Lower lobe of right lung (tissue), 2 donors: ENCODE results near the gene TCF7L1. TPM values are rescaled to one million over a fixed set of nuclear protein-coding genes. Genes with fewer than 3 reads are reported as not detected.
A peak's percentile ranks its signal among the peaks of the same experiment; 100 is the strongest.

Source experiments
- ATAC-seq, 2 donors: fragments of 200-7000 bp; cut with Tn5 transposase; one replicate each; pipeline ENCODE4 v1.9.1; 2020 to 2022; ENCODE audit warnings: mild to moderate bottlenecking in 2 of 2, moderate library complexity in 2 of 2
- DNase-seq: peaks from one replicate; pipeline ENCODE4 v3.0.0-alpha.2; 2020
- H3K27ac ChIP-seq: fragments of 200-600 bp; one replicate; pipeline ENCODE4 v1.8.0; 2022
- H3K27me3 ChIP-seq: fragments of 200-600 bp; one replicate; pipeline ENCODE4 v1.8.0; 2022; ENCODE audit warnings: low read depth
- H3K36me3 ChIP-seq: fragments of 200-600 bp; one replicate; pipeline ENCODE4 v1.8.0; 2022; ENCODE audit warnings: mild to moderate bottlenecking
- H3K4me1 ChIP-seq: fragments of 200-600 bp; one replicate; pipeline ENCODE4 v1.8.0; 2022
- H3K4me3 ChIP-seq: fragments of 200-600 bp; one replicate; pipeline ENCODE4 v1.8.0; 2022; ENCODE audit warnings: mild to moderate bottlenecking
- H3K9me3 ChIP-seq: fragments of 200-600 bp; one replicate; pipeline ENCODE4 v1.8.0; 2022
- CTCF ChIP-seq: fragments of 200-600 bp; IDR thresholded peaks from one replicate; pipeline ENCODE4 v1.8.0; 2022; ENCODE audit warnings: antibody characterized with exemption, mild to moderate bottlenecking
- intact Hi-C: fragments of 100-400 bp; cut with DNase I; formaldehyde crosslinking; loops from one replicate; pipeline ENCODE4 v1.11.0; 2022
- total RNA-seq: library from RNA; stranded (reverse); fragmentation: NEBNext Ultra II Directional; extraction: Animal tissue kit (Norgen Biotek cat#: 25700); gene quantifications from one replicate; pipeline ENCODE4 v1.2.1, GENCODE V29; 2021
- donor health status: DM: no; HTN: yes; CAD: no; lungs with severe emphysema.

Gene TCF7L1
- total RNA-seq, 1 donor from 2014 or later: 17.1 TPM

GRCh38 chr2:85246348-85246747 is 113.2 kb downstream of the TCF7L1 start:
- ATAC-seq (no peak), DNase-seq (no peak)
- no peaks in the 10 kb centered on the region for H3K36me3 ChIP-seq
- H3K27me3 ChIP-seq: no peaks in the 10 kb centered on the region
- no peak for TF ChIP-seq CTCF
- peaks cover 63% of the 10 kb centered on the region for H3K4me1 ChIP-seq
- intact Hi-C loops: no loop called here
- H3K27ac ChIP-seq: no peak overlapping the region
- H3K4me3 ChIP-seq: no peak overlapping the region
- H3K9me3 ChIP-seq: no peaks in the 10 kb centered on the region

- DNase-seq: no peak
- no peak for ATAC-seq
- Histone ChIP-seq H3K36me3 (no peaks in the 10 kb centered on the region), H3K4me1 (peaks cover 63% of the 10 kb centered on the region), H3K4me3 (no peak overlapping the region), H3K27ac (no peak overlapping the region), H3K27me3 (no peaks in the 10 kb centered on the region), H3K9me3 (no peaks in the 10 kb centered on the region)
- no peak for TF ChIP-seq CTCF
- intact Hi-C loops: no loop called here
These were observed 114.4 kb downstream of the TCF7L1 start for GRCh38 chr2:85247610-85248009.

GRCh38 chr2:85248773-85249509 is 115.7 kb downstream of the TCF7L1 start:
- Histone ChIP-seq H3K27me3 (no peaks in the 10 kb centered on the region), H3K27ac (peak overlapping the region; percentile 53), H3K4me1 (peaks cover 50% of the 10 kb centered on the region), H3K9me3 (no peaks in the 10 kb centered on the region), H3K36me3 (no peaks in the 10 kb centered on the region), H3K4me3 (no peak overlapping the region)
- TF ChIP-seq CTCF: no peak
- intact Hi-C loops: no loop called here
- ATAC-seq: peak; percentile 51 to 73
- no peak for DNase-seq

GRCh38 chr2:85250045-85250444 is 116.9 kb downstream of the TCF7L1 start:
- Histone ChIP-seq H3K9me3 (no peaks in the 10 kb centered on the region), H3K4me1 (peaks cover 55% of the 10 kb centered on the region), H3K4me3 (no peak overlapping the region), H3K27ac (no peak overlapping the region), H3K27me3 (no peaks in the 10 kb centered on the region), H3K36me3 (no peaks in the 10 kb centered on the region)
- DNase-seq (no peak), ATAC-seq (no peak)
- TF ChIP-seq CTCF: no peak
- intact Hi-C loops: no loop called here

GRCh38 chr2:85251070-85251616 is 118.0 kb downstream of the TCF7L1 start:
- DNase-seq (no peak), ATAC-seq (no peak)
- intact Hi-C loops: no loop called here

More at GRCh38 chr2:85251070-85251616, 118.0 kb downstream of the TCF7L1 start:
- TF ChIP-seq CTCF: no peak
- Histone ChIP-seq H3K4me3 (no peak overlapping the region), H3K36me3 (no peaks in the 10 kb centered on the region), H3K27me3 (no peaks in the 10 kb centered on the region), H3K27ac (no peak overlapping the region), H3K9me3 (no peaks in the 10 kb centered on the region), H3K4me1 (peaks cover 61% of the 10 kb centered on the region)
